Measurements from ENCODE around the gene ZNF771. TPM values are rescaled to one million over a fixed set of nuclear protein-coding genes. Genes with fewer than 3 reads are reported as not detected.

The ZNF771 gene
- total RNA-seq, 1 donor from 2014 or later, result 6.1 TPM

GRCh38 chr16:30372725-30373124 is 34.7 kb upstream of the ZNF771 start:
- peak; percentile 20 for DNase-seq
- ATAC-seq, result no peak
- intact Hi-C loops (cut with micrococcal nuclease), result no loop called here

- DNase-seq, result peak; percentile 10
- intact Hi-C loops (cut with micrococcal nuclease), result no loop called here
- ATAC-seq, result no peak
Observed at GRCh38 chr16:30374538-30374937, 32.9 kb upstream of the ZNF771 start, which contains the start of gene MYL11. Gene MYL11, plus strand, starts transcription at chr16:30374802. Its CDS starts 56 bp downstream, at chr16:30374858.

- peak; percentile 27 for DNase-seq
- ATAC-seq, result no peak
- intact Hi-C loops (cut with micrococcal nuclease), result no loop called here
Observed at GRCh38 chr16:30375864-30376263, 31.5 kb upstream of the ZNF771 start.

- ATAC-seq (no peak), DNase-seq (peak; percentile 24)
- intact Hi-C loops (cut with micrococcal nuclease), result no loop called here
Observed at GRCh38 chr16:30376461-30376902, 30.9 kb upstream of the ZNF771 start.

- no peak for ATAC-seq
- DNase-seq, result no peak
- intact Hi-C loops (cut with micrococcal nuclease), result no loop called here
Observed at GRCh38 chr16:30377050-30377811, 30.2 kb upstream of the ZNF771 start.

- DNase-seq (peak; percentile 98), ATAC-seq (peak; percentile 76)
- intact Hi-C loops (cut with micrococcal nuclease), result no loop called here
Observed at GRCh38 chr16:30377812-30378235, 29.6 kb upstream of the ZNF771 start.

GRCh38 chr16:30378236-30379157 is 28.9 kb upstream of the ZNF771 start:
- intact Hi-C loops (cut with micrococcal nuclease), result no loop called here
- peak; percentile 100 for DNase-seq
- ATAC-seq, result peak; percentile 95

- intact Hi-C loops (cut with micrococcal nuclease), result no loop called here
- DNase-seq, result peak; percentile 31
Observed at GRCh38 chr16:30379158-30379783, 28.1 kb upstream of the ZNF771 start.

GRCh38 chr16:30380072-30380802 is 27.2 kb upstream of the ZNF771 start:
- ATAC-seq (no peak), DNase-seq (peak; percentile 5)
- intact Hi-C loops (cut with micrococcal nuclease), result no loop called here

More at GRCh38 chr16:30379158-30379783, 28.1 kb upstream of the ZNF771 start:
- ATAC-seq, result no peak

- intact Hi-C loops (cut with micrococcal nuclease), result no loop called here
- ATAC-seq (no peak), DNase-seq (peak; percentile 29)
Observed at GRCh38 chr16:30380803-30381208, 26.6 kb upstream of the ZNF771 start.

- intact Hi-C loops (cut with micrococcal nuclease), result no loop called here
- ATAC-seq, result no peak
- peak; percentile 29 for DNase-seq
Observed at GRCh38 chr16:30381291-30382041, 25.9 kb upstream of the ZNF771 start.

- DNase-seq (peak; percentile 36), ATAC-seq (no peak)
- intact Hi-C loops (cut with micrococcal nuclease), result no loop called here
Observed at GRCh38 chr16:30382111-30382881, 25.1 kb upstream of the ZNF771 start, which contains the start of gene SEPTIN1. Gene SEPTIN1, minus strand, starts transcription at chr16:30382561. Its CDS starts 19 bp downstream, at chr16:30382542.

- no peak for ATAC-seq
- intact Hi-C loops (cut with micrococcal nuclease), result no loop called here
- DNase-seq, result peak; percentile 3
Observed at GRCh38 chr16:30383521-30383920, 23.9 kb upstream of the ZNF771 start.

- ATAC-seq (peak; percentile 39), DNase-seq (no peak)
- intact Hi-C loops (cut with micrococcal nuclease), result no loop called here
Observed at GRCh38 chr16:30394592-30395154, 12.7 kb upstream of the ZNF771 start.

- ATAC-seq, result peak; percentile 97
- DNase-seq, result peak; percentile 95
- intact Hi-C loops (cut with micrococcal nuclease), result no loop called here
Observed at GRCh38 chr16:30395155-30395991, 12.0 kb upstream of the ZNF771 start, which contains the start of gene ZNF48. Gene ZNF48, plus strand, starts transcription at chr16:30395420. Its CDS starts 375 bp downstream, at chr16:30395795.

GRCh38 chr16:30395992-30396585 is 11.3 kb upstream of the ZNF771 start:
- intact Hi-C loops (cut with micrococcal nuclease), result no loop called here
- DNase-seq, result no peak
- ATAC-seq, result no peak

All from left ventricle myocardium superior (tissue), 1 donor.